Gastroesophageal sphincter (tissue), 4 donors: Measurements from ENCODE around the gene MRPS15. TPM values are rescaled to one million over a fixed set of nuclear protein-coding genes. Genes with fewer than 3 reads are reported as not detected.
"Not testable (repeated sequence)": the region's sequence is repeated elsewhere in the genome, so short reads cannot be mapped to it uniquely, and the experiment has no call there.

ENCODE experiments used
- ATAC-seq: fragments of 150-250 bp; one replicate; pipeline ENCODE4 v1.9.1; 2016; ENCODE audit warnings: mild to moderate bottlenecking, moderate library complexity
- H3K27ac ChIP-seq, 4 donors: fragments of 200-600 bp; sonication (generic) in 3 of 4; 1 replicate in 3 of 4; 2 replicates in 1 of 4; pipeline ENCODE4 v1.5.1; 2016 to 2019
- H3K27me3 ChIP-seq: fragments of 200-600 bp; sonication (generic); one replicate; pipeline ENCODE4 v1.5.1; 2019
- H3K36me3 ChIP-seq, 2 donors: fragments of 200-600 bp; sonication (generic); one replicate each; pipeline ENCODE4 v1.5.1; 2019; ENCODE audit warnings: control low read depth in 1 of 2
- H3K4me1 ChIP-seq, 3 donors: fragments of 200-600 bp; sonication (generic); 1 replicate in 2 of 3; 2 replicates in 1 of 3; pipeline ENCODE4 v1.5.1; 2016 to 2019; ENCODE audit warnings: control low read depth in 2 of 3
- H3K4me3 ChIP-seq, 2 donors: fragments of 200-600 bp; sonication (generic); one replicate each; pipeline ENCODE4 v1.5.1; 2019; ENCODE audit warnings: mild to moderate bottlenecking in 1 of 2, moderate library complexity in 1 of 2
- H3K9me3 ChIP-seq, 3 donors: fragments of 200-600 bp; sonication (generic); one replicate each; pipeline ENCODE4 v1.5.1; 2017 to 2019; ENCODE audit warnings: control low read depth in 2 of 3
- CTCF ChIP-seq, 4 experiments: fragments of 200-600 bp in 2 of 4; fragments of 450-650 bp in 2 of 4; sonication (generic) in 1 of 4; IDR thresholded peaks; one replicate each; pipeline ENCODE4 v1.5.1; 2017 to 2019; ENCODE audit warnings: antibody characterized with exemption in 4 of 4, mild to moderate bottlenecking in 2 of 4, moderate library complexity in 2 of 4
- EP300 ChIP-seq: sonication (generic); formaldehyde crosslinking; IDR thresholded peaks from one replicate; pipeline ENCODE4 v1.6.1; 2017; ENCODE audit warnings: antibody characterized with exemption, mild to moderate bottlenecking
- POLR2A ChIP-seq, 2 donors: fragments of 450-650 bp; IDR thresholded peaks; one replicate each; pipeline ENCODE4 v1.6.1; 2017; ENCODE audit warnings: antibody characterized with exemption in 2 of 2, mild to moderate bottlenecking in 2 of 2, moderate library complexity in 1 of 2
- POLR2AphosphoS5 ChIP-seq: sonication (generic); formaldehyde crosslinking; IDR thresholded peaks from one replicate; pipeline ENCODE4 v1.6.1; 2017; ENCODE audit warnings: antibody characterized with exemption
- WGBS, 2 donors: methylation state at CpG; one replicate each; pipeline ENCODE4 v1.1.5; 2018; ENCODE audit warnings: low coverage in 1 of 2; 5-methylcytosine and 5-hydroxymethylcytosine counted together
- total RNA-seq, 4 donors: library from RNA; depleted of rRNA; stranded (reverse); fragments of >200 nt; gene quantifications; one replicate each; pipeline ENCODE4 v1.1.0, GENCODE V29; 2016

Gene MRPS15
- total RNA-seq, 4 donors from 2014 or later = 52.6 to 68.5 (median 61.3) TPM

DNA sequence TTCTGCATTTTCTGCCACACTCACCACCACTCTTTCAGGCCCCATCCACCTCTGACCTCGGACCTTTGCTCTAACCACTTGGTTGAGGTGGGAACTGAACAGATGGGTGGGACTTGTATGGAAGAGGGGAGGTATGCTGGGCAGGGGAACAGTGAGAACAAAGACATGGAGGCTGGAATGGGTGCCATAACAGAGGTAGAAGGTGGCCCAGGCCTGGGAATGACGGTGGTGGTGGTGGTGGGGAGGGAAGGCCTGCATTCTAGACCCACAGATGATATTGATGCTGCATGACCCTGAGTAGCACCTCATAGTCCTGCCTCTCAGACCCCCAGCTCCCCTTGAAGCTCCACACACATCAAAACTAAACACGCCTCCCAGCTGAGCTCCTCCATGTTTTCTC, 23.7 kb upstream of the MRPS15 start:
- Histone ChIP-seq H3K4me1 (no peaks in the 10 kb centered on the region), H3K9me3 (no peaks in the 10 kb centered on the region), H3K27ac (no peak overlapping the region), H3K36me3 (no peaks in the 10 kb centered on the region), H3K4me3 (no peak overlapping the region), H3K27me3 (peaks cover 30% of the 10 kb centered on the region)
- TF ChIP-seq POLR2A (IDR thresholded peaks at IDR 0.05) (no peak), EP300 (no peak), POLR2AphosphoS5 (no peak), CTCF (IDR thresholded peaks at IDR 0.05) (no peak)
- ATAC-seq = no peak
- WGBS, 2 donors = 100% methylated on average over 1 of the region's 3 CpGs; no CpG with 5 or more reads in 1 of the 2 donors

DNA sequence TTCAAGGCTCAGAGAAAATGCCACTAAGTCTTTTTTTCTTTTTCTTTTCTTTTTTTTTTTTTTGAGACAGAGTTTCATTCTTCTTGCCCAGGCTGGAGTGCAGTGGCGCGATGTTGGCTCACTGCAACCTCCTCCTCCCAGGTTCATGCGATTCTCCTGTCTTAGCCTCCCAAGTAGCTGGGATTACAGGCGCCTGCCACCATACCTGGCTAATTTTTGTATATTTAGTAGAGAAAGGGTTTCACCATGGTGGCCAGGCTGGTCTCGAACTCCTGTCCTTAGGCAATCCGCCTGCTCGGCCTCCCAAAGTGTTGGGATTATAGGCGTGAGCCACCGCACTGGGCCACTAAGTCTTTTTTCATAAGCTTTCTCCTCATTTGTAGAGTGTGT, 23.1 kb upstream of the MRPS15 start:
- WGBS, 2 donors = 85 to 90% methylated on average over 4 to 7 of the region's 9 CpGs
- peaks cover 27% of the 10 kb centered on the region for H3K27me3 ChIP-seq
- not testable (repeated sequence) for H3K4me3 ChIP-seq, ATAC-seq, H3K36me3 ChIP-seq, H3K27ac ChIP-seq, H3K4me1 ChIP-seq, H3K9me3 ChIP-seq

DNA sequence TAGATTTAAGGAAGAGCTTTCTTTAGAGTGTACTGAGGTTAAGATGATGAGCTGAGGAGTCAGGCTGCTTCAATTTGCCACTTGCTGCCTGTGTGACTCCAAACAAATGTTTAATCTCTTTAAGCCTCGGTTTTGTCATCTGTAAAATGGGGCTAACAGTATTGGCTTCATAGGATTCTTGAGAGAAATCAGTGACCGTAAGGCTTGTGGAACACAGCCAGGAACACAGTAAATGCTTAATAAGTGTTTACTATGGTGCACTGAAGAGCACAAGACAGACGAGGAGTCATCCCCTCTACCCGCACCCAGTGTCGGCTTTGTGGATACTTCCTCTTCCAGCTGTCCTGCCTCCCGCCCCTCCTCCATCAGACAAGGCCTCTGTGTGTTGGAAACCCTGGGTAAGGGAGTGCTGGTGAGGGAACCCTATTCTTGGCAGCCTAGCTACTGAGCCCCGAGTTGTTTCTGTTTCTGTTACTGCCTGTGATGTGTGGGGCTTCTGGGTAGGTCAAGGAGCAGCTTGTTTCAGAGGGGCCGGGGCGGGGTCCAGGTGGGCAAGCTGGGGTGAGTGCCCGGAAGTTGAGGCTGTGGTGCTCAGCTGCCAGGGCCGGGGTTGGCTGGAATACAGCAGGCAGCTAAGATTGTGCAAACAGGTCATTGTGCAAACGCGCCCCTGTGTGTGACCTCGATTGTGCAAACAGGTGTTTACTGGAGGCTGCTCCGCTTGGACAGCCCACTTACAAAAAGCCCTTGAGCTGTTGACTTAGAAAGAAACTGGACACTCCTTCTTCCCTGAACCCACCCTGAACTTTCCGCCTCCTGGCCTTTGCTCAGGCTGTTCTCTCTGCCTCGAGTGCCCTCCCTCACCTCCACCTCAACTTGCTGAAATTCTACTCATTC, 22.5 kb upstream of the MRPS15 start:
- 62 to 80% methylated on average over 2 to 9 of the region's 17 CpGs for WGBS, 2 donors
- Histone ChIP-seq H3K27ac (peak overlapping the region in 1 of 4 donors; percentile 5), H3K27me3 (peaks cover 27% of the 10 kb centered on the region), H3K9me3 (no peaks in the 10 kb centered on the region), H3K36me3 (no peaks in the 10 kb centered on the region), H3K4me3 (no peak overlapping the region), H3K4me1 (no peaks in the 10 kb centered on the region)
- ATAC-seq = peak; percentile 71
- TF ChIP-seq EP300 = no peak
- TF ChIP-seq POLR2A (IDR thresholded peaks at IDR 0.05) = no peak
- TF ChIP-seq CTCF (IDR thresholded peaks at IDR 0.05) = no peak
- TF ChIP-seq POLR2AphosphoS5 = no peak

GRCh38 chr1:36486093-36486438, 21.9 kb upstream of the MRPS15 start:
- H3K36me3 ChIP-seq = no peaks in the 10 kb centered on the region
- H3K4me1 ChIP-seq = peaks cover 0 to 3% (median 0%) of the 10 kb centered on the region in 3 donors
- H3K27ac ChIP-seq = no peak overlapping the region
- no peak for ATAC-seq
- H3K4me3 ChIP-seq = no peak overlapping the region
- TF ChIP-seq EP300 (no peak), CTCF (IDR thresholded peaks at IDR 0.05) (no peak), POLR2A (IDR thresholded peaks at IDR 0.05) (no peak), POLR2AphosphoS5 (no peak)
- no peaks in the 10 kb centered on the region for H3K9me3 ChIP-seq
- peaks cover 32% of the 10 kb centered on the region for H3K27me3 ChIP-seq
- WGBS, 2 donors = no CpG with 5 or more reads among the region's 2 CpGs

DNA sequence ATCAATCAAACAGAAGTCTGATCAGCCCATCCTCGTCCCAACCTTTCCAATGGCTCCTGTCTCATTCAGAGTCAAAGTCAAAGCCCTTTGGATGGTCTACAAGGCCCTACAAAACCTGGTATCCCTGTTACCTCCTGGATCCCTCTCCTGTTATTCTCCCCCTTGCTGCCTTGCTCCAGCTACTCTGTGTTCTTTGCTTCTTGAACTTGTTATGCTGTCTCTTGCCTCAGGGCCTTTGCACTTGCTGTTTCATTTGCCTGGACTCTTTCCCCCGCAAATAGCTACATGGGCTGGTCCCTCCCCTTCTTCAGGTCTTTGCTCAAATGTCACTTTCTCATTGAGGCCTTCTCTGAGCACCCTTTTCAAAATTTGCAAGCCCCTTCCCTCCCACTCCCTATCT, 19.9 kb upstream of the MRPS15 start:
- H3K9me3 ChIP-seq = no peaks in the 10 kb centered on the region
- no peak for TF ChIP-seq POLR2AphosphoS5
- H3K4me3 ChIP-seq = no peak overlapping the region
- no peak for ATAC-seq
- 88 to 94% methylated on average over 2 of the region's 2 CpGs for WGBS, 2 donors
- H3K27me3 ChIP-seq = peaks cover 47% of the 10 kb centered on the region
- H3K36me3 ChIP-seq = no peaks in the 10 kb centered on the region
- no peak overlapping the region for H3K27ac ChIP-seq
- peaks cover 0 to 3% (median 0%) of the 10 kb centered on the region in 3 donors for H3K4me1 ChIP-seq
